ENCODE measurements around the gene BCAS1. TPM values are rescaled to one million over a fixed set of nuclear protein-coding genes. Genes with fewer than 3 reads are reported as not detected.

BCAS1 gene
- total RNA-seq, 4 donors from 2014 or later: 0.29 to 0.83 TPM; not detected in 2

GRCh38 chr20:54062812-54063280 lies 7.5 kb downstream of the BCAS1 start:
- Histone ChIP-seq H3K4me1 (no peaks in the 10 kb centered on the region), H3K36me3 (no peaks in the 10 kb centered on the region), H3K27ac (no peak overlapping the region), H3K27me3 (no peaks in the 10 kb centered on the region), H3K9me3 (no peaks in the 10 kb centered on the region), H3K4me3 (no peak overlapping the region)
- TF ChIP-seq POLR2A (IDR thresholded peaks at IDR 0.05): no peak
- TF ChIP-seq CTCF (IDR thresholded peaks at IDR 0.05): peak; percentile 52 to 67 (median 62)
- DNase-seq: no peak
- intact Hi-C loops (cut with DNase I; ENCODE audit: low total_unique reads): no loop called here

GRCh38 chr20:54061101-54061881 lies 9.1 kb downstream of the BCAS1 start:
- no peak overlapping the region for H3K4me3 ChIP-seq
- peak overlapping the region in 1 of 2 donors; percentile 3 for H3K27ac ChIP-seq

DNA sequence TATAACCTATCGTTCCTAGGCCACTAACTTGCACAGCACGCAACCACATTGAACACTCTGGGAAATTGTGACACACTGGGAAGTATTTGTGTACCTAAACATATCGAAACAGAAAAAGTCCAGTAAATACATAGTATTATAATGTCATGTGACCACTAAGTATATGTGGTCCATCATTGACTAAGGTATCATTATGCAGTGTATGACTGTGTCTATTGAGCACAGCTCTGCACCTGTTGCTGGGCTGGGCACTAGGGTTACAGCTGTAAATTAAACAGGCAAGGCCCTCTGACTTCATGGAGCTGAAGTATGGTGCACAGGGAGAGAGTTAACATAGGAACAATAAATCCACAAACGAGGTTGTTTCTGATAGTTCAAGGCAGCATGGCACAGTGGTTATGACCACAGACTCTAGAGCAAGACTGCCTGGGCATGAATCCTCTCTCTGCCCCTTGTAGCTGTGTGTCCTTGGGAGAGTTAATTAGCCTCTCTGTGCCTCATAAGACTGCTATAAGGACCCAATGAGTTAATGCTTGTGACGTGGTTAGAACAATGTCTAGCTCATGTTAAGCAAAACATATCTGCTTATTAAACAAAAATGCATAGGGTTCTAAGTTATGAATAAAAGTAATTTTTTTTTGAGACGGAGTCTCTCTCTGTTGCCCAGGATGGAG lies 10.6 kb downstream of the BCAS1 start:
- Histone ChIP-seq H3K27ac (no peak overlapping the region), H3K4me3 (no peak overlapping the region), H3K27me3 (no peaks in the 10 kb centered on the region), H3K9me3 (no peaks in the 10 kb centered on the region), H3K36me3 (no peaks in the 10 kb centered on the region), H3K4me1 (no peaks in the 10 kb centered on the region)
- no peak for DNase-seq
- TF ChIP-seq POLR2A (IDR thresholded peaks at IDR 0.05) (no peak), CTCF (IDR thresholded peaks at IDR 0.05) (no peak)
- intact Hi-C loops (cut with DNase I; ENCODE audit: low total_unique reads): no loop called here

More at GRCh38 chr20:54061101-54061881, 9.1 kb downstream of the BCAS1 start:
- no peaks in the 10 kb centered on the region for H3K9me3 ChIP-seq
- H3K36me3 ChIP-seq: no peaks in the 10 kb centered on the region
- intact Hi-C loops (cut with DNase I; ENCODE audit: low total_unique reads): no loop called here
- TF ChIP-seq CTCF (IDR thresholded peaks at IDR 0.05) (no peak), POLR2A (IDR thresholded peaks at IDR 0.05) (no peak)
- H3K27me3 ChIP-seq: no peaks in the 10 kb centered on the region
- DNase-seq: no peak
- H3K4me1 ChIP-seq: no peaks in the 10 kb centered on the region

- Histone ChIP-seq H3K4me3 (no peak overlapping the region), H3K27ac (no peak overlapping the region), H3K36me3 (no peaks in the 10 kb centered on the region), H3K9me3 (no peaks in the 10 kb centered on the region), H3K4me1 (no peaks in the 10 kb centered on the region), H3K27me3 (no peaks in the 10 kb centered on the region)
- DNase-seq: no peak
- no peak for TF ChIP-seq CTCF (IDR thresholded peaks at IDR 0.05)
- TF ChIP-seq POLR2A (IDR thresholded peaks at IDR 0.05): no peak
- intact Hi-C loops (cut with DNase I; ENCODE audit: low total_unique reads): no loop called here
Observed at GRCh38 chr20:54058420-54059139, 11.8 kb downstream of the BCAS1 start.
